ENCODE data around the gene CST9.
A peak's percentile ranks its signal among the peaks of the same experiment; 100 is the strongest.
"Not testable (repeated sequence)": the region's sequence is repeated elsewhere in the genome, so short reads cannot be mapped to it uniquely, and the experiment has no call there.

Gene CST9

GRCh38 chr20:23637282-23638221 lies 31.8 kb upstream of the CST9 start, which contains the start of gene CST3:
Gene CST3, minus strand, starts transcription at chr20:23637955. Its CDS starts 93 bp downstream, at chr20:23637862.
- DNase-seq (ENCODE audit: low spot score) = peak; percentile 66
- no peak for FAIRE-seq

DNA sequence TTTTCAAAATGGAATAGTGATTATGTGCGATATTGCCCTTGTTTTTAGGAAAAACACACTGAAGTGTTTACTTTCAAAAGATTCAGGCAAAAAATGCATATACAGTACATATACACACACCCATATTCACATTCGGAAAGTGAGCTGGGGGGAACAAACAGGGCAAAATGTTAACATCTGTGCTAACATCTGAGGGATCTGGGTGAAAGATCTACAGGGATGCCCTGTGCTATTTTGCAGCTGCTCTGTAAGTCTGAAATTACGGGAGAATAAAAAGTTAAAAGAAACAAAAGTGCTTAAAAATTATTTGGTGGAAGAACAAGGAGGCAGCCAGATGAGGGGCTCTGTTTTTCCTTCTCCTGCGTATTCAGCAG lies 31.2 kb upstream of the CST9 start:
- FAIRE-seq = no peak
- no peak for DNase-seq (ENCODE audit: low spot score)

- DNase-seq (ENCODE audit: low spot score) (no peak), FAIRE-seq (no peak)
Observed at GRCh38 chr20:23636182-23636907, 30.6 kb upstream of the CST9 start.

- DNase-seq (ENCODE audit: low spot score); FAIRE-seq: not testable (repeated sequence)
Observed at GRCh38 chr20:23635768-23636090, 30.0 kb upstream of the CST9 start.

DNA sequence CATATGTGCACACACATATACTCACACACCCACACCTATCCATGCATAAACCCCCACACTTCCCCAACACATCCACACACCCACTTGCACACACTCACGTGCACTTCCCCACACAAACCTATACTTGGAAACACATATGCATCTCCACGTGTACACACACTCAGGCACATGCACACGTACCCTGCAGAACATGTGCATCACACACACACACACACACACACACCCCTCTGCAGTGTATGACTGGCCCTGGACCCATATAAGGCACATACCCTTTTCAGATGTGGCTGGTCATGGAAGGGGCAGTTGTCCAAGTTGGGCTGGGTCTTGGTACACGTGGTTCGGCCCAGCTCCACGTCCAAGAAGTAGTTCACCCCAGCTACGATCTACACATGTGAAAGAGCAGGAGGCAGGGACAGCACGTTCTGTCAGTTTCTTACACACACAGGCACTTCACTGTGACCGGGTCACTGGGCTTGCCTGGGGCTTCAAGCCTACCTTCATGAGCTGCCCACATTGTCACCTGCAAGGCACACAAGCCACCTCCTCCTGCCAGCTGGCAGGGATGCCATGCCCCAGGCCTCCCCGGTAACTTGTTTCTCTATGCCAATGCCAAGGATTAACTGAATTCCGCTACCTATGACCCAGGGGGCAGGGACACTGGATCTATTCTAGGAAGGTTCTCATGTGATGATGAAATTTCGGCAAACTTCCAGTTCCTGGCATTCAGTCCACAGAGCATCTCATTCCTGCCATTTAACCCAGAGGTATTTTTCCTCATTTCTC lies 29.5 kb upstream of the CST9 start:
- DNase-seq (ENCODE audit: low spot score) (no peak), FAIRE-seq (no peak)

- DNase-seq (ENCODE audit: low spot score) = no peak
- no peak for FAIRE-seq
Observed at GRCh38 chr20:23634044-23634801, 28.5 kb upstream of the CST9 start.

- FAIRE-seq (no peak), DNase-seq (ENCODE audit: low spot score) (no peak)
Observed at GRCh38 chr20:23632711-23633573, 27.2 kb upstream of the CST9 start.

DNA sequence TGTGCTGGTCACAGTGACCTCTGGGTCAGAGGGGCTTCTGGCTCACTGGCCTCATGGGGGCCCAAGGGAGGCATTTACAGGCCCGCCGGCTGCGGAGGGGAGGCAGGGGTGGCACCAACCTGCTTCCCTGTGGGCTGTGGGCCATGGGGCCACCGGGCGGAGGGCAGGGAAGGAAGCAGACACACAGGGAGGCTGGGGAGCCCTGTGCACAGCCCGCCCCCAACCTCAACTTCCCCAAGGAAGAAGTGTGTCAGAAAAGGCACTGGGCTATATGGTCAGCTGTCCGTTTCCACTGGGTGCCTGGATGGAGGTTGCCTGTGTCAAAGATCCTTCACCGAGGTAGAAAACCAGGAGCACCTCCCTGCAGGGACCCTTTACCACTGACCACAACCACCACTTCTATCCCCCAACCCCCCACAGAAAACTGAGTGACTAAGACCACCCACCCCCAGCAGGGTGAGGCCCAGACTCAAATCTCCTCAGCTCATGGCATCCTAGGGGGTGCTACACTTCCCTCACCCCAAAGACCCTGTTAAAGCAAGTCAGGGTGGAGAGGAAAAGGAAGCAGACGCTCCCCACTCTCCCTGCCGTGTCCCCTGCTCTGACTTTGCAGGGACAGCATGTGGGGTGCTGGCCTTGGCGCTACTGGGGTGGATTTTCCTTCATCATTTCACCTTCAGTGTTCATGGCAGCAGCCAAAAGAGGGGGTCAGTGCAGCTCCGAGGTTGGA lies 26.4 kb upstream of the CST9 start:
- no peak for DNase-seq (ENCODE audit: low spot score)
- no peak for FAIRE-seq

DNA sequence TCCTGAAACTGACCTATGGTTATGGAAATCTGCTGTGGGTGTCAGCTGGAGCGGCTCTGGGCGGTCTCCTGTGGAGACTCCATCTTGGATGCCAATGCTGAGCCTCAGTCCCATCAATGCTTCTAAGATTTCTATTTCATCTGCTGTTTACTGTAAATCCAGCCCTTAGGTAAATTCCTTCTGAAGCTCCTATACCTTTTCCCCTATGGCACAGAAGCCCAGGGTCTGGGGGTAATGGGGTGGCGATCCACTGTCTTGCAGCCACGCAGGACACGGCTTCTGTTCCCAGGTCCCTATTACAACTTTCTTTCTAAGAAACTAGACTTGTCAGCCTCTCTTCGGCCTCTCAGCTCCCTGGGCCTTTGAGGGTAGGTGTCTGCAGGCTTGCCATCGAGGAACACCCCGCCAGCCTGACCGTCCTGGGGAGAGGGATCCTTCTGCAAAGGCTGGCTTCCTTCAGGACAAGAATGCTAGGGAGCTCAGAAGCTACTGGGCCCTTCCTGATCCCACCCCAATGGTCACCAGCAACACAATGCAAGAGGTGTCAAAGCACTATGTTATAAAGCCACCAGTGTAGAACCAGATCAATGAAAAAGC lies 25.6 kb upstream of the CST9 start:
- FAIRE-seq (no peak), DNase-seq (ENCODE audit: low spot score) (no peak)

DNA sequence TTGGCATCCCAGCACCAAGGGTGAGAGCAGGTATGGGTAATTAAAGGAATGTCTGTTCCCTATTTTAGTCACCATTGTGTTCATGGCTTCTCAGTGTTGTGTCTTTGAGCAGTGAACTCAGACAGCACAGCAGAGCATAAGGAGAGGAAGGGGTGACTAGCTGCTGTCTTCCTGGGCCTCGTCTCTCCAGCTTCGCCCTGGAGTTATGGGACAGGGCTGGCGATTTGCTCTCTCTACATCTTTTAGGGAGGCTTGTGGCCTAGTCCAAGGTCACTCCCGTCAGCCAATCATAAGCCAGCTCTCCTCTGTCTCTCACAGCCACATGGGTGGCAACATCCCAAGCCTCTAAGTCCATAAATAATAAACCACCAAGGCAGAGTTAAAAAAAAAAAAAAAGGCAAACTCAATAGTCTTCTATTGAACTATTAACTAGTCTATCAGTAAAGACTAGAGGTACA lies 24.7 kb upstream of the CST9 start:
- DNase-seq (ENCODE audit: low spot score) = no peak
- no peak for FAIRE-seq

DNA sequence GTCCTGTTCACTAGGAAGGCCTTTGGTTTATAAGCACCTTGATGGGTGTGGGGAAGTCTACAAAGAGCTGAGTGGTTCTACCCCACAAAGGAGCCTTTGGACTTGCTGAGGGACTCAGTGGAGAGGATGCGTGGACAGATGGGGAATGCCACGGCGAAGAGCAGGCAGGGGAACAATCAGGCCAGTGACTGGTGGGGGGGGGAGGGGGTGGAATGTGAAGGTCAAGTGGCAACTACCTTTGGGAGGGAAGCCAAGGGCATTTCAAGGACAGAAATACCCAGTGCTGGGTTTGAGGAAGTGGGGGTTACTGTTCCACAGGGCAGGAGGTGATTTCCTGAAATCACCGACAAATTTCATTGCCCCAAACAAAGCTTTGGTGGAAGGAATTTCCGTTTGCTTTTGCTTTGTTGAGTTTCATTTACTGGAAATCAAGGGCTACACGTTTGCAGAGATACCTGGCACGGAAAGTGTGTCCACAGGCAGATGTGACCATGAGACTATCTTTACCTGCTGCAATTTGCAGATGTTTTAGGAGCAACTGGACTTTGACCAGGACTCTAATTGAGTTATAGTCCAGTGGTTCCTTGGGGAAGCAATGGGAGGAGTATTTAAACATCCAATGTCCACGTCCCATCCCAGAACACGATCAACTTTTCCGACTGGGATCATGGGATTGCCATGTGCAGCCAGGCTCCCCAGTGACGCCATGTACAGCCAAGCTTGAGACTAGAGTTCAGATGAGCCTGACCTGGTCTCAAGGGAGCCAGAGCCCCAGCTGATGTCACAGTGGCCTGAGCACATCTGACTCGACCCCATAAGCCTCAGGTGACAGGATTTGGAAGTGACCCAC lies 24.1 kb upstream of the CST9 start:
- no peak for DNase-seq (ENCODE audit: low spot score)
- no peak for FAIRE-seq

GRCh38 chr20:23629017-23629541 lies 23.4 kb upstream of the CST9 start:
- FAIRE-seq (peak; percentile 25), DNase-seq (ENCODE audit: low spot score) (peak; percentile 72)

- FAIRE-seq = no peak
- DNase-seq (ENCODE audit: low spot score) = no peak
Observed at GRCh38 chr20:23628402-23629016, 22.8 kb upstream of the CST9 start.

- DNase-seq (ENCODE audit: low spot score) = no peak
- FAIRE-seq = no peak
Observed at GRCh38 chr20:23627501-23627900, 21.8 kb upstream of the CST9 start.

- DNase-seq (ENCODE audit: low spot score) = no peak
Observed at GRCh38 chr20:23626040-23626620, 20.4 kb upstream of the CST9 start.

DNA sequence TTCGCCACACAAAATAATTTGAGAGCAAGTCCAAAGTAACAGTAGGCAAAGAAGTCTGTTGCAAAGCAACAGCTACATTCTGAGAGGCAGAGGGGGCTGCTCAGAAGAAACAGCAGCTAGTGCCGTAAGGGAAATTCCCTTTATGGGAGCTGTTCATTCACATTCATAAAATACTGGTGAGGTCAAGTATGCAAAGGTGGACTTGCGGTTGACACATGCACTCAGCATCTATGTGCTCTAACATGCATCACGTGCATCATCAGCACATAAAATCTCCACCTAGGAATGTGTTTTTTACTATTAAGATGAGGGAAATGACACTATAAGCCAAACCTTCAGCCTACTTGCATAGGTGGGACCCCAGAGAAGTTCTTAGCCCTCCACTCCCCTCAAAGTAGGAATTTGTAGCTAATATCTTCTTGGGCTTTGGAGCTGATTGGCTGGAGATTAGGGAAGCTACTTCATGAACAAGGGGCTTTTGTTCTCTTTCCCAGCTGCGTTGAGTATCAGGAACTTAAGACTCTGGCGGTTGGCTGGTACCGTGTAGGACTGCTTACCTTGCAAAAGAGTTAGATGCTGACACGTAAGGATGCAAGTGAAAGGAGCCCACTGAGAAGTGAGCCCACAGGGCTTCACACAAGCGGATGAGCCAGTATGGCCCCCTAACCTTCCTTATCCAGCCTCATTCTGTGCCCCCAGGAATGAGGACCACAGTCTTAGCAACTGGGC lies 19.7 kb upstream of the CST9 start:
- FAIRE-seq (no peak), DNase-seq (ENCODE audit: low spot score) (no peak)

More at GRCh38 chr20:23626040-23626620, 20.4 kb upstream of the CST9 start:
- no peak for FAIRE-seq

Data from RCC 7860 (cell line).